HG03039 (cell line): Measurements from ENCODE around the gene KHDRBS1.
"Not testable (repeated sequence)": the region's sequence is repeated elsewhere in the genome, so short reads cannot be mapped to it uniquely, and the experiment has no call there.

Experiments
- ATAC-seq: cut with Tn5 transposase; IDR thresholded peaks from one replicate; pipeline ENCODE4 v1.9.1; 2021; ENCODE audit warnings: mild to moderate bottlenecking, moderate library complexity; ENCODE audit not compliant: unreplicated experiment

Gene KHDRBS1, protein sequence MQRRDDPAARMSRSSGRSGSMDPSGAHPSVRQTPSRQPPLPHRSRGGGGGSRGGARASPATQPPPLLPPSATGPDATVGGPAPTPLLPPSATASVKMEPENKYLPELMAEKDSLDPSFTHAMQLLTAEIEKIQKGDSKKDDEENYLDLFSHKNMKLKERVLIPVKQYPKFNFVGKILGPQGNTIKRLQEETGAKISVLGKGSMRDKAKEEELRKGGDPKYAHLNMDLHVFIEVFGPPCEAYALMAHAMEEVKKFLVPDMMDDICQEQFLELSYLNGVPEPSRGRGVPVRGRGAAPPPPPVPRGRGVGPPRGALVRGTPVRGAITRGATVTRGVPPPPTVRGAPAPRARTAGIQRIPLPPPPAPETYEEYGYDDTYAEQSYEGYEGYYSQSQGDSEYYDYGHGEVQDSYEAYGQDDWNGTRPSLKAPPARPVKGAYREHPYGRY

DNA sequence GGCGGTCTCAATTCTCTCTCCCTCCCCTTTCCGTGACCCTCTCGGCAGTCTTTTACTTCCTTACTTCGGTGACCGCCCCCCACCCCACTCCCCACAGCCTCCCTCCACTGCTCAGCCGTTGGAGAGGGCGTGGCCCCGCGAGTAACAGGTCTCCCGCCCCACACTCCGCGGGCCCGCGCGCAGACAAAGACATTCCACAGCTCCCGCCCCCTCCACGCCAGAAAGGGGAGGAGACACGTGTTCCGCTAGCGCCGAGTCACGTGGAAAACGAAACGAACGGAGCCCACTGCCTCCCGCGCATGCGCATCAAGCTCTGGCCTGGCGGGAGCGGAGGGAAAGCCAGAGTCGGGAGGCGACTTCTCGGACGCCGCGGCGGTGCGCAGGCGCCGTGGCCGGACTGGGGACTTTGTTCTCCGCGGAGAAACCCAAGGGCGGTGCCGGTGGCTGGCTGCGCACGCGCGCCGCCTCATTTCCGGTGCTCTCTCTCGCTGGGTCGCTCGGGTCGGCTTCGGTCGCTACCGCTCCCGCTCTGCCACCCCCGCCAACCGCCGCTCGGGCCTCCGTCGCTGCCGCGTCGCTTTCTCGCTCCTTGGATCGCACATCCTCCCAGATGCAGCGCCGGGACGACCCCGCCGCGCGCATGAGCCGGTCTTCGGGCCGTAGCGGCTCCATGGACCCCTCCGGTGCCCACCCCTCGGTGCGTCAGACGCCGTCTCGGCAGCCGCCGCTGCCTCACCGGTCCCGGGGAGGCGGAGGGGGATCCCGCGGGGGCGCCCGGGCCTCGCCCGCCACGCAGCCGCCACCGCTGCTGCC, at the start of gene KHDRBS1:
KHDRBS1 (plus strand) TSS at position 483 of the 813 bp plus-strand sequence; CDS start at position 611, 128 bp downstream.
- peak; percentile 79 for ATAC-seq

DNA sequence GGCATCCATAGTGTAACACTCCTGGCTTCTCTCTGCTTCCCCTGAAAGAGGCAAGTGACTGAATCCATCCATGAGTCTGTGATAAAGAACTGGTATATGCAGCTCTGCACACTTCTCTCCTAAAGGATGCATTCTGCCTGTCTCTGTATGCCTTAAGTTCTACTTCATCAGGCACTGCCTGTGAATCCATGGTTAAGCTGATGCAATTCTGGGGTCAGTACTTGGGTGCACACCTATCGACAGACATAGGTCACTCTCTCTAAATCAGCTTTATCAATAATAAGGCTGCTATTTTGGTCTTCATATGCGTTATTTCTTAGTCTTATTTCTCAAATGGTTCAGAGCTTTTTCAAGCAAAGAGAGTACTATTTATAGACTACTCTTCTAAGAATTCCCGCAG, 42.8 kb upstream of the KHDRBS1 start:
- no peak for ATAC-seq

DNA sequence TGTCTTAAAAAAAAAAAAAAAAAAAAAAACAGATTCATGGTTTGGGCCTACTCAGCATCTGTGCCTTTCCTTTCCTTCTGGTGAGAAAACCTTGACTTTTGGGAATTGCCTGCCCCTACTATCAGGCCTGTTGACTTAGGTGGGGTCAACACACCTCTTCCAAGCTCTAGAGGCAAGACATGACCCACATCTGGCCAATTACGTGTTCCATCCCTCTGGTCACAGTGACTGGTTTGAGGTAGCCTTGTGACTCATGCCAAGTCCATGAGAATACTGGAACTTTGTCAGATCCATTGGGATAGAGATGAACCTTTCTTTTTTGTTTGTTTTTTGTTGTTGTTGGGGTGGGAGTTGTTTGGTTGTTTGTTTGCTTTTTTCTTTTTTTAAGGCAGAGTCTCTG, 37.3 kb upstream of the KHDRBS1 start:
- ATAC-seq = no peak

DNA sequence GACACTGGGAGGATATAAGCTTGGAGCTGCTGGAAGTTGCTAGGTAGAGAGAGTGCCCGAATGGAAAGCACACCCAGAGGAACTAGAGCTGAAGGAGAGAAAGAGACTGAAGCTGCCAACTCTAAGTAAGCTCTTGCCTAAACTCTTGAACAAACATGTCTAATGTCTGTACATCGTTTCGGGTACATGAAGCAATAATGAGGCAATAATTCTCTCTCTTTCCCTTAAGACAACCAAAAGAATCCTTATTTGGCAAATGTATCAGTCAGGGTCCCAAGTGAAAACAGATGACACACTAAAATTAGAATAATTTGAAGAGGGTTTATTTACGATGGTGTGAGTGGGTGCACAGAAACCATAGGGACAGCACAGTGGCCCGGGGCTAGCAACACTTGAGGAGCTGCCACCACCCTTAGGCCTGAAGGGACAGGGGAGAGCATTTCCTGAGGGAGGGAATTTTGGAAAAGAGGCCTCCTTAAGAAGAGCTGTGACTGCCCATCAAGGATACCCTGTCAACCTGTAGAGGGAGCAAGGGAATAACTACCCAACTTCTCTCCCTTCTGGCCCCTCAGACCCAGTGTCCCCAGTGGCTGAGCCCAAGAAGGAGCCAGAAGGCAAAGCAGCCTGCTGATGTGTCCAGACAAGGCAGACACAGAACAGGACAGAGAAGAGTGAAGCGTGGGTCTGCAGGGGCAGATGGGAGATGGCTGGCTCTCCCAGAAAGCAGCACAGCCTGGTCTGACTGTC, 36.1 kb upstream of the KHDRBS1 start:
- ATAC-seq = no peak

DNA sequence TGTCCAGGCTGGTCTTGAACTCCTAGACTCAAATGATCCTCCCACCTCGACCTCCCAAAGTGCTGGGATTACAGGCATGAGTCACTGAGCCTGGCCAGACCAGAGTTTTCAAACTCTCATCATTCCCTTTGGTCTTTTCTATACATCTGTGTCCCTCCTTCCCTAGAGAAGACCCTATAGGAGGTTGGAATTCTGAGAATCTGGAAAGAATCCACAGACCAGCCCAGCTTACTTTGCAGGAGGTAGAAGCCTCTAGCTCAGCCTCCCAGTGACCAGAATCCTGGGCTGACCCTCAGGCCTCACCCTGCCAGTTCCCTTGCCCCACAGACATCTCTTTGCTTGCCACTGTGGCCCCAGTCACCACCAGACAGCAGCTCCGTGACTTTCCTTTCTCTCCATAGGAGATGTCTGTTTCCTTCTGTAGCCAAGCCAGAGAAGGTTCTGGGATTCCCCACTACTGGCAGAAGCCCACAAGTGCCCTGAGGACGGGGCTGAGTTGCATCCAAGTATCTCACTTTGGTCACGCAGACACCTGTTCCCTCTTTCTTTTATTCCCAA, 34.7 kb upstream of the KHDRBS1 start:
- no peak for ATAC-seq

DNA sequence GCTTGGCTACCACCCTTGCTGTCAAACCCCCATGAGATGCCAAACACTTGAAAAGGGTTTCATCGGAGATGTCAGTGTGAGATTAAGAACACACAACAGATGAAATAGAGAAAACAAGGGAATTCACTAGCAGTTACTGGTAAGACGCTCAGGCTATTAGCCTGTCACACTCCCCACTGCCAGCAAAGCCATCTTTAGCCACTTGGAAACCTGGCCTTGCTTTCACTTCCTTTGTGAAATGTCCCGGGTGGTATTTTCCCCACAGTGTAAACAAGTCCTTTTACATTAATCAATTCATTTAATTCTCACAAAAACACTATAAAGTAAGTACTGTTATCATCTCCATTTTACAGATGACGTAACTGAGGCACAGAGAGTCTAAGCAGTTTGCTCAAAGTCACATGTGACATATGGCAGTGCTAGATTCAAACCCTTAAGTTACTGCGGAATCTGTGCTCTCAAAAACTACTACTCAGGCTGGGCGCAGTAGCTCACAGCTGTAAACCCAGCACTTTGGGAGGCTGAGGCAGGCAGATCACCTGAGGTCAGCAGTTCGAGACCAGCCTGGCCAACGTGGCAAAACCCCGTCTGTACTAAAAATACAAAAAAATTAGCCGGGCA, 32.7 kb upstream of the KHDRBS1 start:
- ATAC-seq = no peak

DNA sequence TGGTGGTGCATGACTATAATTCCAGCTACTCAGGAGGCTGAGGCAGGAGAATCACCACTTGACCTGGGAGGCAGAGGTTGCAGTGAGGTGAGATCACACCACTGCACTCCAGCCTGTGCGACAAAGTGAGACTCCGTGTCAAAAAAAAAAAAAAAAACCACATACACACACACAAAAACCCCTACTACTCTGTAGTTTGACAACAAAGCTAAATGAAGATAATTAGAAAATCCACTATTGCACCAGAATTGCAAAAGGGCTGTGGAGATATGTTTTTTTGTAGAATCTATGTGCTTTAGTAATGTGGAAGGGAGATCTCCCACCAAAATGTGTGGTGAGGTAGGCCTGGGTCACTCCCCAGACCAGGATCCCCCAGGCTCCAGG, 32.2 kb upstream of the KHDRBS1 start:
- no peak for ATAC-seq

DNA sequence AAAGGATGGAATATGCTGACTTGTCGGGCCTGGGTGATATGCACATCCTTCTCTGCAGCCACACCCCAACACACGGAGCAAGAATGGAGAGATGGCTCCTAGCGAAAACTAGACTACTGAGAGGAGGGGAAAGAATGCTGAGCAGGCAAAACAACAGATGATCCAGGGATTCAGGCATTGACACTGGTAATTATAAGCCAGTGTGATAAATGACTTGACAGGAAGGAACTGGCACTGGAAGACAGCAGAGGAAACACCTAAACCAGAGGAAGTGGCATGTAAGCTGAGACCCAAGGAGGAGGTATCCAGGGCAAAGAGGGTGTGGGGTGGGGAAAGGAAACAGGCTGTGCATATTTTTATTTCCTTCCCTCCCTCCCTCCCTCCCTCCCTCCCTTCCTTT, 31.7 kb upstream of the KHDRBS1 start:
- ATAC-seq = no peak

DNA sequence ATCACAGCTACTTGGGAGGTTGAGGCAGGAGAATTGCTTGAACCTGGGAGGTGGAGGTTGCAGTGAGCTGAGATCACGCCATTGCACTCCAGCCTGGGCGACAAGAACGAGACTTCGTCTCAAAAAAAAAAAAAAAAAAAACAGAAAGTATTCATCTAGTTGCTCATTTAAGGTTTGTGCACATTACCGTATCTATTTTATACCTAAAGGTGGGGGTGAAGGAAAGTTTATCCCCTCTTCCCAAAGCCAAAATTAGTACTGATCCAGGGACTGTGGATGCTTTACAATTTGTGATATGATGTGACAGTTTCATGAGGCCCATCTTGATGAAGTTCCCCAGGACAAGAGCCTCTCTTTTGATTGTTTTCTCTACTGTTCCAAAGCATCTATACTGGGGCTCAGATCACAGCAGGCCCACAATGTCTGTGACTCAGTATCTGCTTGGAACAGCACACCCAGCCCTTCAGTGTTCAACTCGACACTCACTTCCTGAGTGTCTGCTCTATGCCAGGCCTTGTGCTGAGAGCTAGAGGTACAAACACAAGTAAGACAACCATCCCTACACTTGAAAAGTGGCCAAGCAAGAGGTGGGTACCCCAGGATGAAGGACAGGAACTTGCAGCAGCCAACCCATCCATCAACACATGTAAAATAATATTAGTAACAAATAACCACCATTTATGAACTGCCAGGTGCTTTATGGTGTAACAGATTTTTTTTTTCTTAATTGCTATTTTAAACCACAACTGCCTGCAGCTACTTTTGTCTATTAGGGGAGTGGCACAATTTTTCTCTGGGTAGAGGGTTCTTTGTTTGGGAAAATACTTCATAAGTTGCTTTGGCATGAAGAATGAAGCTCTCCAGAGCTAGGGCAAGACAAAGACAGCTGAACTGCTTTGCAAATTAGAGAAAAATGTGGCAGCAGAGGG, 29.0 kb upstream of the KHDRBS1 start:
- ATAC-seq = no peak

DNA sequence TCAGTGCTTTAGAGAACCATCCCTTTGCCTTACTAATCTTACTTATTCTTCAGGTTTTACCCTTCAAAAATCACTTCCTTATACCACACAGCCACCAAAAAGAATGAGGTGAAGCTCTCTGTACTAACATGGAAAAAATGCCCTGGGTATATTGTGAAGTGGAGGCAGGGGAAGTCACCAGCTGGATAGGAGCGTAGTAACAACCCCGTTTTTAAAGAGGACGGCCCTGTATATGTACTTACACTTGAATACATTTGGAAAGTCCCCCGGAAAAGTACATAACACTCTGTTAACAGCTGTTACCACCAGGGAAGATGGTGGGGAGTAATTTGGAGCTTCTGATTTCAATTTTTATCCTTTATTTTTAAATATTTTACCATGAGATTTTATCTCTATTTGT, 28.2 kb upstream of the KHDRBS1 start:
- ATAC-seq = no peak

DNA sequence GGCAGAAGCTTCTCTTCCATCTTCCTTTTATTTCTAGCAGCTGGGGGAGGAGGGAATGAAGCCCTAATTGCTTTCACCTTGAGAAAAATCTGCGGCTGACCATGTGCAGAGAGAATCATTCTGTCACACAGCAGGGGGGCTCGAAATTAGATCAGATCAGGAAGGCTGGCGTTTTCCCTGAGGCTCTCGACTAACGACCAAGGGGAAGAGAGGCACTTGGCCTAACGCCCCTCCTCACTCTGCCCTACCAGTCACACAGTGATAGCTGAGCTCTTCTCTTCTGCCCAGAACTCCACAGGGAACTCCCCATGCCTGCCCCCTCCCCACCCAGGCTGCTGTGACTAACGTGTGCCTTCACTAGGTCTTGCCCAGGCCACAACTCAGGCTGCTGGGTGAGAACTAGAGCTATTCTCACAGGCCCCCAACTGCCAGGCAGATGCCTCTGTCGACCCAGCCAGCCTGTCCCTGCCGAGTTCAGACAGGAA, 26.5 kb upstream of the KHDRBS1 start:
- no peak for ATAC-seq

DNA sequence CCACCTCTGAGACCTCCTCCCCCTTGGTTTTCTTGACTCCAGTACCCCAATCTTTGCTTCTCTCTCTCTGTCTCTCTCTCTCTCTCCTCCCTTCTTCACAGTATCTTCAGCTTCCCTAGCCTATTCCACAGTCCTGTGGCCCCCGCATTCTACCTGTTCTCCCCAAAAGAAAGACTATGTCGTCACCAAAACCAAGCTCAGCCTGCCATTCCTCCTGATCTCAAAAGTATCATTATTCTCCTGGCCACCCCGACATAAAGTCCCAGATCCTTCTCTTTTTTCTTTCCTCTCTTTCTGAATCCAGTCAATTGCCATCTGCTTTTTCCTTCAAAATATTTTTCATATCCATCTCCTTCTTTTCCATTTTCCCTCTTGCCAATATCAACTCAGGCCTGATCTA, 23.7 kb upstream of the KHDRBS1 start:
- ATAC-seq = no peak

DNA sequence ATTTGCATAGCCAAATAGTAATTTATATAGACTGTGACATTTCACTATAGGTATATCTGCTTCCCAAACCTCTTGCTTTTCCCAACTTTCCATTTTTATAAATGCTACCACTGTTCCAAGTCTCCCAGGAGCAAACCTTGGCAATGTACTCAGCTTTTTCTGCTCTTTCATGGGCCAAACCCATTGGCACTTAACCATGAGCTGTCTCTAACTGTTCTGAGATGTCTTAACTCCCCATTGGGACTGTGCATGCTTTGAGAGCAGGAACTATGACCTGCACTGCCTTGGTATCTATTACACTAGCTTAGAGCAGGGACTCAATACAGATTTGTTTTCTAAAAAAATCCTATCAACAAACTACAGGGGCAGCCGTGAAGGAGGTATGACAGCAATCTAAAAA, 22.5 kb upstream of the KHDRBS1 start:
- no peak for ATAC-seq

DNA sequence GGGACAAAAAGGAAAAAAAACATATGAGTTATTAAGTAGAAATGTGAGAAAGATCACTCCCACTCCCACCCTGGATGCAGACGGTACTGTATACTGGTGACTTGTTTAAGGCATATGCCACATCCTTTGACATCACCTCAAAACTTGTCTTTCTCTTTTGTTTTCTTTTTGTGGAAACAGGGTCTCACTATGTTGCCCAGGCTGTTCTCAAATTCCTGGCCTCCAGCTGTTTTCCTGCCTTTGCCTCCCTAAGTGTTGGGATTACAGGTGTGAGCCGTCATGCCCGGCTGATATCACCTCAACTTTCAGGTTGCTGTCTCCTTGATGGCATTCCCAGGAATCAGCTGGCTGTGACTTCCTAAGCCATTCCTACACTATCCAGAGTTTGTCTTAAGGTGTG, 18.4 kb upstream of the KHDRBS1 start:
- ATAC-seq = no peak

DNA sequence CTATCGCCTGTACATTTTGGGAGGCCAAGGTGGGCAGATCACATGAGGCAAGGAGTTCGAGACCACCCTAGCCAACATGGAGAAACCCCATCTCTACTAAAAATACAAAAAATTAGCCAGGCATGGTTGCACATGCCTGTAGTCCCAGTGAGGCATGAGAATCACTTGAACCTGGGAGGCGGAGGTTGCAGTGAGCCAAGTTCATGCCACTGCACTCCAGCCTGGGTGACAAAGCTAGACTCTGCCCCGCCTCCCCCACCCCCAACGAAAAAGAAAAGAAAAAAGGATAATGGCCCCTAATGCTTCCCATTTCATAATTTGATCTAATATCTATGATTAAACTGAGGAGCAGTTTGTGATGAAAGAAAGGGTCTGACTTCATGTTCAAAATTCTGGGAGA, 17.5 kb upstream of the KHDRBS1 start:
- ATAC-seq = not testable (repeated sequence)

DNA sequence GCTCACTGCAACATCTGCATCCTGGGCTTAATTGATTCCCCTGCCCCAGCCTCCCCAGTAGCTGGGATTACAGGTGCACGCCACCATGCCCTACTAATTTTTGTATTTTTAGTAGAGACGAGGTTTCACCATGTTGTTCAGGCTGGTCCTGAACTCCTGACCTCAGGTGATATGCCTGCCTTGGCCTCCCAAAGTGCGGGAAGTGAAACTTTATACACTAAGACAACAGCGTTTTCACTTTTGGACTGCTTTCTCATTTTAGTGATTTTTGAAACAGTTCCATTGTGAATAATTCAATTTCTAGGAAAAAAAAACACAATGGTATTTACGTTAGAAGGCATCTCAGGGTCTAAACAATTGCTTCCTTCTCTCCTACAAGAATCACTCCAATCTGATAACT, 11.8 kb upstream of the KHDRBS1 start:
- ATAC-seq = no peak

DNA sequence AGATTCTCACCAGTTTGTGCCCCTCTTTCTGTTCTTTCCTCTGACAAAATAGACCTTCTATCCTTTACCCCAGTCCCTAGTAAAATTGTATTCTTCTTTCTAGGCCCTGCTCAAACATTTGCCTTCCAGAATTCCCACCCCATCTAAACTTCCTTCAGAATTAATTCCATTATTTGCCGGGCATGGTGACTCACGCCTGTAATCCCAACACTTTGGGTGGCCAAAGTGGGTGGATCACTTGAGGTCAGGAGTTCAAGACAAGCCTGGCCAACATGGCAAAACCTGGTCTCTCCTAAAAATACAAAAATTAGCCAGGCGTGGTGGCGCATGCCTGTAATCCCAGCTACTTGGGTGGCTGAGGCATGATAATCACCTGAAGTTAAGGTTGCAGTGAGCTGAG, 11.4 kb upstream of the KHDRBS1 start:
- ATAC-seq = not testable (repeated sequence)

DNA sequence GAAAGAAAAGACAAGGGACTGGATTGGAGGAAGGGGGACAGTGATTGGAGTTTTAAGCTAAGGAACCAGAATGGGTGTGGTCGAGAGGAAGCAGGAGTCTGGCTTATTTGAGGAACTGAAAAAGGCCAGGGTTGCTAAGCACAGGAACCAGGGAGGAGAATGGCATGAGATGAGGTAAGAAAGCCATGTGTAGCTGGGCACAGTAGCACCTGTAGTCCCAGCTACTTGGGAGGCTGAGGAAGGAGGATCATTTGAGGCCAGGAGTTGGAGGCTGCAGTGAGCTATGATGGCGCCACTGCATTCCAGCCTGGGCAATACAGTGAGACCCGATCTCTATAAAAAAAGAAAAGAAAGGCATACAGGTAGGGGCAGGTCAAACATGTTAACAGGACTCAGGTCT, 8.1 kb upstream of the KHDRBS1 start:
- no peak for ATAC-seq

DNA sequence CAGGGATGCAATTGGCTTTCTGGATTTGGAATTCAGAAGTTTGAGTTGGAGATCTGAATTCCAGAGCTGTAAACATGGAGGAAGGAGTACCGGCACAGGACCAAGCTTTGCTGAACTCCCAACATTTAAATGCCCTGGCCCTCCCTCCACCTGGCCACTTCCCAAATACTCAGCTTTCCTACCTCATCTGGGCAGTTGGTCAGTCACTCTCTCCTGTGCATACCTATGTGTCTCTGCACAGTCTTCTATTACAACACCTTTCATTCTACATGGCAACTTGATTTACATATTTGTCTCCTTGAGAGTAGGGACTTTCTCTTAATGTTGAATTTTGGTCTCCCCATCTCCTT, 6.1 kb upstream of the KHDRBS1 start:
- no peak for ATAC-seq

DNA sequence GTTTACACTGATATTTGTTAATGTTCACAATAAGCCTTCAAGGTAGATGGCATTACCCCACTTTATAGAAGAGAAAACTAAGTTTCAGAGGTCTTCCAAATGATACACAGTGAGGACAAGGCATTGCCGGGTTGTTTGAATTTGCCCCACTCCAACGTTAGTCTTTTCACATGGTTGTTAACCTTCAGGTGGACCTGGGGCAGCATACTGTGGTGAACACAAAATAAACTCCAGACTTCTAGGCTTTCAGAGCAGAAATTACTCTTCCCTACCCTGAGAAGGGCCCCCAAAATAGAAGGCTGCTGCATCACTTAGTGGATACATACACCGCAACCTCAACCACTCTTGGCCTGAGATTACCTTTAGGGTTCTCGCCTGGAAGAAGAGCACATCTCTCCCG, 3.4 kb upstream of the KHDRBS1 start:
- no peak for ATAC-seq
